OCI-LY1 (cell line): ENCODE measurements around the gene PDE11A.

ENCODE experiments used
- H2AFZ ChIP-seq: fragments of 200-600 bp; sonication (generic), shearing (Covaris generic); 2 replicates; pipeline ENCODE4 v1.6.0; 2014; ENCODE audit warnings: antibody characterized with exemption, mild to moderate bottlenecking, low read length
- H3F3A ChIP-seq: fragments of 200-600 bp; sonication (generic), shearing (Covaris generic); 2 replicates; pipeline ENCODE4 v1.6.0; 2014; ENCODE audit warnings: mild to moderate bottlenecking, antibody characterized with exemption, low read length, moderate library complexity; ENCODE audit not compliant: insufficient read depth
- H3K27ac ChIP-seq: fragments of 200-600 bp; sonication (generic); 2 replicates; pipeline ENCODE4 v1.5.1; 2014; ENCODE audit warnings: low read length, mixed run types, mild to moderate bottlenecking, low read depth; ENCODE audit not compliant: poor library complexity, severe bottlenecking
- H3K27me3 ChIP-seq: fragments of 200-600 bp; sonication (generic); 2 replicates; pipeline ENCODE4 v1.6.0; 2014; ENCODE audit warnings: antibody characterized with exemption, mild to moderate bottlenecking, low read length, moderate library complexity; ENCODE audit not compliant: insufficient read depth
- H3K36me3 ChIP-seq: fragments of 200-600 bp; sonication (generic); 2 replicates; pipeline ENCODE4 v1.6.1; 2014; ENCODE audit warnings: mild to moderate bottlenecking, antibody characterized with exemption, low read length, moderate library complexity, mixed read lengths; ENCODE audit not compliant: insufficient read depth
- H3K4me1 ChIP-seq: fragments of 200-600 bp; sonication (generic); 2 replicates; pipeline ENCODE4 v1.5.1; 2014; ENCODE audit warnings: mild to moderate bottlenecking, low read length, moderate library complexity; ENCODE audit not compliant: insufficient read depth, severe bottlenecking
- H3K4me2 ChIP-seq: fragments of 200-600 bp; sonication (generic), shearing (Covaris generic); 2 replicates; pipeline ENCODE4 v1.6.1; 2014; ENCODE audit warnings: low read length
- H3K4me3 ChIP-seq: fragments of 200-600 bp; sonication (generic); 2 replicates; pipeline ENCODE4 v1.5.1; 2014; ENCODE audit warnings: low read length, low read depth, mild to moderate bottlenecking, mixed read lengths; ENCODE audit not compliant: poor library complexity, severe bottlenecking
- H3K79me2 ChIP-seq: fragments of 200-600 bp; shearing (Covaris generic); 2 replicates; pipeline ENCODE4 v1.6.1; 2016; ENCODE audit warnings: mixed run types, low read length, mixed read lengths; ENCODE audit not compliant: insufficient read depth
- H3K9ac ChIP-seq: fragments of 200-600 bp; sonication (generic), shearing (Covaris generic); 2 replicates; pipeline ENCODE4 v1.6.1; 2014; ENCODE audit warnings: mild to moderate bottlenecking, low read length, mixed read lengths
- H3K9me2 ChIP-seq: fragments of 200-600 bp; sonication (generic), shearing (Covaris generic); 2 replicates; pipeline ENCODE4 v1.6.1; 2014; ENCODE audit warnings: low read depth, mild to moderate bottlenecking, low read length, mixed read lengths
- H3K9me3 ChIP-seq: fragments of 200-600 bp; shearing (Covaris generic); 2 replicates; pipeline ENCODE4 v1.6.1; 2014; ENCODE audit warnings: low read length, mixed read lengths
- H4K20me1 ChIP-seq: fragments of 200-600 bp; sonication (generic), shearing (Covaris generic); 2 replicates; pipeline ENCODE4 v1.6.0; 2016; ENCODE audit warnings: mild to moderate bottlenecking, low read length; ENCODE audit not compliant: insufficient read depth
- EZH2 ChIP-seq: fragments of 200-600 bp; sonication (generic), shearing (Covaris generic); IDR thresholded peaks from 2 replicates; pipeline ENCODE4 v1.8.0; 2017; ENCODE audit warnings: borderline replicate concordance, mixed run types, mild to moderate bottlenecking, antibody characterized with exemption, low read length, moderate library complexity, mixed read lengths
- TF ChIP-seq, protein P1 (sequence below): fragments of 200-600 bp; sonication (generic), shearing (Covaris generic); IDR thresholded peaks from 2 replicates; pipeline ENCODE4 v1.5.1; 2017; ENCODE audit warnings: mild to moderate bottlenecking, antibody characterized with exemption, low read length, moderate library complexity, mixed read lengths

PDE11A gene

DNA sequence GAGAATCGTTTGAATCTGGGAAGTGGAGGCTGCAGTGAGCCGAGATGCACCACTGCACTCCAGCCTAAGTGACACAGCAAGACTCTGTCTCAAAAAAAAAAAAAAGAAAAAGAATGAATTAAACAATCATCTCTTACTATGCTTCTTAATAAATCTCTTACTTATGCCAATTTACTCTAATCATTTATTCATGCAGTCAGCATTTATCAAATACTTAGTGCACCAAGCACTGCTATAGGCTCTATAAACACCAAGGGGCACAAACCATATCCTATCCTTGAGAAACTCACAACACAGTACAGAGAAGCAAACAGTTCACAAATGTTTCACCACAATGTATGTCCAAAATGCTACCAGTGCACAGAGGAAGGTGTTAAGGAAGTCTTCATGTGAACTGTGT, 189.4 kb downstream of the PDE11A start:
- Histone ChIP-seq H3K4me2 (no peak overlapping the region), H2AFZ (no peak overlapping the region), H3K27ac (no peak overlapping the region), H3K9me2 (no peaks in the 10 kb centered on the region), H3F3A (no peaks in the 10 kb centered on the region), H3K27me3 (no peaks in the 10 kb centered on the region), H3K36me3 (no peaks in the 10 kb centered on the region), H3K4me3 (no peak overlapping the region), H3K9ac (no peak overlapping the region), H4K20me1 (no peaks in the 10 kb centered on the region), H3K9me3 (no peaks in the 10 kb centered on the region), H3K79me2 (no peaks in the 10 kb centered on the region), H3K4me1 (no peaks in the 10 kb centered on the region)
- no peak for TF ChIP-seq EZH2
- TF ChIP-seq, protein P1, sequence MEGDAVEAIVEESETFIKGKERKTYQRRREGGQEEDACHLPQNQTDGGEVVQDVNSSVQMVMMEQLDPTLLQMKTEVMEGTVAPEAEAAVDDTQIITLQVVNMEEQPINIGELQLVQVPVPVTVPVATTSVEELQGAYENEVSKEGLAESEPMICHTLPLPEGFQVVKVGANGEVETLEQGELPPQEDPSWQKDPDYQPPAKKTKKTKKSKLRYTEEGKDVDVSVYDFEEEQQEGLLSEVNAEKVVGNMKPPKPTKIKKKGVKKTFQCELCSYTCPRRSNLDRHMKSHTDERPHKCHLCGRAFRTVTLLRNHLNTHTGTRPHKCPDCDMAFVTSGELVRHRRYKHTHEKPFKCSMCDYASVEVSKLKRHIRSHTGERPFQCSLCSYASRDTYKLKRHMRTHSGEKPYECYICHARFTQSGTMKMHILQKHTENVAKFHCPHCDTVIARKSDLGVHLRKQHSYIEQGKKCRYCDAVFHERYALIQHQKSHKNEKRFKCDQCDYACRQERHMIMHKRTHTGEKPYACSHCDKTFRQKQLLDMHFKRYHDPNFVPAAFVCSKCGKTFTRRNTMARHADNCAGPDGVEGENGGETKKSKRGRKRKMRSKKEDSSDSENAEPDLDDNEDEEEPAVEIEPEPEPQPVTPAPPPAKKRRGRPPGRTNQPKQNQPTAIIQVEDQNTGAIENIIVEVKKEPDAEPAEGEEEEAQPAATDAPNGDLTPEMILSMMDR, result no peak

DNA sequence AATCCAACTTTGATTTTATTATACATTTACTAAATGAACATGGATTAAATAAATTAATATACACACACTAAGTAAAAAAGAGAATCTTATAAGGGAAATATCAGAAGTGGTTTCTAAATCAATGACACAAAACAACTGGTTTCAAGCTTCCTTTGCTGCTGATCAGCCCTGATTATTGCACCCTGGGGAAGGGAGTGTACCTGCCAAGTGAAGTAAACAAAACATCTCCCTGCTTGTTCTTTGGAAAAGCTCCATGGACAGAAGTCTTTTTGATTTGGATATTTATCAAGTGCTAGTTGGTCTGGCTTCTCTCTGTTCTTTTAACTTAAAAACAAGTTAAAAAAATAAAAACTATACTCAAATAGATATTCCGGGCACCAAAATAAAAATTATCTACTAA, 190.1 kb downstream of the PDE11A start:
- Histone ChIP-seq H3F3A (no peaks in the 10 kb centered on the region), H3K27ac (no peak overlapping the region), H3K4me2 (no peak overlapping the region), H2AFZ (no peak overlapping the region), H3K4me1 (no peaks in the 10 kb centered on the region), H3K27me3 (no peaks in the 10 kb centered on the region), H4K20me1 (no peaks in the 10 kb centered on the region), H3K36me3 (no peaks in the 10 kb centered on the region), H3K9me3 (no peaks in the 10 kb centered on the region), H3K79me2 (no peaks in the 10 kb centered on the region), H3K9me2 (no peaks in the 10 kb centered on the region), H3K9ac (no peak overlapping the region), H3K4me3 (no peak overlapping the region)
- no peak for TF ChIP-seq EZH2
- TF ChIP-seq, protein P1, result no peak

DNA sequence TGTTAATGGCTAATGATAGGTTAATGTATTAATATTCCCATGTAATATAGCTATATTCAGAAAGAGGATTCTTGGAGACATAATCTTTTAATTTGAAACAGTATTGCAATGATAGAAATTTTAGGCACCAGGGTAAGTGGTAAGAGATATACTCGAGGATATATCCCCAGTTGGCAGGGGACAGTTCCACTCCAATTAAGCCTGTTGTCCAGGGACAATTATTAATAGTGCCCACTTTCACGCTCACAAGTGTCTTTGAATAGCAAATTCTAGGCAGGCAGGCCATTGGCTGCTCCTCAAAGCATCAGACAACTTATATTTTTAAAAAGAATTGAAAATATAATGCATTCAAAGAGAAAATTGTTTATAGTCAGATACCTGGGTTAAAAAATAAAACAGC, 190.7 kb downstream of the PDE11A start:
- no peak overlapping the region for H3K4me2 ChIP-seq
- no peak overlapping the region for H3K4me3 ChIP-seq
- TF ChIP-seq EZH2, result no peak
- TF ChIP-seq, protein P1, result no peak

More for the DNA sequence above, 190.7 kb downstream of the PDE11A start:
- no peaks in the 10 kb centered on the region for H3K4me1 ChIP-seq
- no peak overlapping the region for H3K9ac ChIP-seq
- no peaks in the 10 kb centered on the region for H3K27me3 ChIP-seq
- H3K36me3 ChIP-seq, result no peaks in the 10 kb centered on the region
- no peak overlapping the region for H3K27ac ChIP-seq
- H3K79me2 ChIP-seq, result no peaks in the 10 kb centered on the region
- H2AFZ ChIP-seq, result no peak overlapping the region
- H4K20me1 ChIP-seq, result no peaks in the 10 kb centered on the region
- H3K9me3 ChIP-seq, result no peaks in the 10 kb centered on the region
- H3F3A ChIP-seq, result no peaks in the 10 kb centered on the region
- no peaks in the 10 kb centered on the region for H3K9me2 ChIP-seq
